K562 (cell line): Measurements from ENCODE around the gene CRX. TPM values are rescaled to one million over a fixed set of nuclear protein-coding genes. Genes with fewer than 3 reads are reported as not detected.

Experiments used
- EP300 ChIP-seq: IDR thresholded peaks from 2 replicates; pipeline ENCODE4 v1.6.1; 2012; ENCODE audit warnings: low read length, improper control_type of control experiment
- ESRRA ChIP-seq: fragments of 450-650 bp; IDR thresholded peaks from 2 replicates; pipeline ENCODE4 v1.6.1; 2014; ENCODE audit warnings: low read depth, mild to moderate bottlenecking, moderate library complexity, borderline replicate concordance
- MEIS2 ChIP-seq: fragments of 450-650 bp; IDR thresholded peaks from 2 replicates; pipeline ENCODE4 v1.6.1; 2014; ENCODE audit warnings: mild to moderate bottlenecking; ENCODE audit not compliant: partially characterized antibody
- MTA2 ChIP-seq: fragments of 450-650 bp; IDR thresholded peaks from 2 replicates; pipeline ENCODE4 v1.6.1; 2016; ENCODE audit warnings: low read depth
- NFYB ChIP-seq: IDR thresholded peaks from 2 replicates; pipeline ENCODE4 v1.6.1; 2011; ENCODE audit warnings: mild to moderate bottlenecking, moderate library complexity; ENCODE audit not compliant: insufficient read length; ENCODE audit errors: extremely low read depth
- NR2C1 ChIP-seq, 2 experiments: fragments of 450-650 bp; IDR thresholded peaks; 2 replicates each; pipeline ENCODE4 v1.6.1; 2017; ENCODE audit warnings: mild to moderate bottlenecking in 2 of 2, antibody characterized with exemption in 1 of 2, inconsistent platforms in 1 of 2, missing compliant biosample characterization in 1 of 2, missing genetic modification characterization in 1 of 2
- SIRT6 ChIP-seq: IDR thresholded peaks from one replicate; pipeline ENCODE4 v1.6.1; 2012; ENCODE audit warnings: low read depth, mild to moderate bottlenecking, control low read depth, inconsistent platforms, low read length, moderate library complexity
- SMARCA5 ChIP-seq: fragments of 450-650 bp; IDR thresholded peaks from 2 replicates; pipeline ENCODE4 v1.6.1; 2016
- SPI1 ChIP-seq: IDR thresholded peaks from 2 replicates; pipeline ENCODE4 v1.6.1; 2011; ENCODE audit warnings: low read depth, low read length, control low read depth, borderline replicate concordance
- ZFX ChIP-seq: sonication (generic); formaldehyde crosslinking; IDR thresholded peaks from 2 replicates; pipeline ENCODE4 v1.8.0; 2022; ENCODE audit warnings: mild to moderate bottlenecking, missing genetic modification reagents, moderate library complexity
- ZSCAN29 ChIP-seq: fragments of 450-650 bp; IDR thresholded peaks from 2 replicates; pipeline ENCODE4 v1.6.1; 2017
- polyA plus RNA-seq, 8 experiments: library from polyadenylated mRNA; depleted of rRNA in 4 of 8; stranded (reverse) in 5 of 8; unstranded in 3 of 8; fragments of >200 nt; fragmentation: Nextera tagmentation in 2 of 8; fragmentation: Illumina TruSeq in 1 of 8; extraction: Ambion mirVana in 2 of 8; extraction: Trizol in 1 of 8; gene quantifications; 2 replicates each; pipeline versions ENCODE4 v1.2.1 to v1.2.3, GENCODE V29; 2011 to 2014; ENCODE audit warnings: inconsistent platforms in 1 of 8, missing spikeins in 1 of 8
- total RNA-seq, 7 experiments: library from RNA; depleted of rRNA in 6 of 7; stranded (reverse); fragments of >200 nt in 6 of 7; fragmentation: Illumina TruSeq in 2 of 7; extraction: Trizol in 2 of 7; gene quantifications; 2 replicates each; pipeline versions ENCODE4 v1.2.1 to v1.2.3, GENCODE V29; 2011 to 2021; ENCODE audit warnings: low replicate concordance in 1 of 7
- TF ChIP-seq, protein P1 (sequence below), 2 experiments: fragments of 200-800 bp in 1 of 2; sonication (Bioruptor generic) in 1 of 2; sonication (generic) in 1 of 2; formaldehyde crosslinking in 1 of 2; IDR thresholded peaks in 1 of 2; conservative IDR thresholded peaks in 1 of 2; 2 replicates each; pipeline versions ENCODE4 v1.5.0 to v1.6.1; 2016 to 2020; ENCODE audit warnings: missing compliant biosample characterization in 1 of 2, missing genetic modification characterization in 1 of 2, missing genetic modification reagents in 1 of 2
- TF ChIP-seq, protein P2 (sequence below): fragments of 200-800 bp; sonication (Bioruptor generic); IDR thresholded peaks from 2 replicates; pipeline ENCODE4 v1.6.1; 2016; ENCODE audit warnings: missing genetic modification characterization, missing compliant biosample characterization
- TF ChIP-seq, protein P3 (sequence below): fragments of 250-450 bp; sonication (Bioruptor Pico); IDR thresholded peaks from 2 replicates; pipeline ENCODE4 v1.4.0; 2020; ENCODE audit warnings: mild to moderate bottlenecking, moderate library complexity, borderline replicate concordance
- TF ChIP-seq, protein P4 (sequence below): IDR thresholded peaks from 2 replicates; pipeline ENCODE4 v1.6.1; 2011; ENCODE audit not compliant: insufficient read length; ENCODE audit errors: extremely low read depth

The CRX gene
- total and polyA plus RNA-seq, 9 of the 15 experiments (the other 6 are each of a cell fraction or from before 2014, with no cell fraction given) = 0.01 TPM; not detected in 8

GRCh38 chr19:47891923-47892666 is 70.4 kb downstream of the CRX start (continued):
- TF ChIP-seq, protein P1, sequence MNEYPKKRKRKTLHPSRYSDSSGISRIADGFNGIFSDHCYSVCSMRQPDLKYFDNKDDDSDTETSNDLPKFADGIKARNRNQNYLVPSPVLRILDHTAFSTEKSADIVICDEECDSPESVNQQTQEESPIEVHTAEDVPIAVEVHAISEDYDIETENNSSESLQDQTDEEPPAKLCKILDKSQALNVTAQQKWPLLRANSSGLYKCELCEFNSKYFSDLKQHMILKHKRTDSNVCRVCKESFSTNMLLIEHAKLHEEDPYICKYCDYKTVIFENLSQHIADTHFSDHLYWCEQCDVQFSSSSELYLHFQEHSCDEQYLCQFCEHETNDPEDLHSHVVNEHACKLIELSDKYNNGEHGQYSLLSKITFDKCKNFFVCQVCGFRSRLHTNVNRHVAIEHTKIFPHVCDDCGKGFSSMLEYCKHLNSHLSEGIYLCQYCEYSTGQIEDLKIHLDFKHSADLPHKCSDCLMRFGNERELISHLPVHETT (CRISPR knock-in tag; conservative IDR thresholded peaks at IDR 0.05 in 1 of 2, IDR thresholded peaks at IDR 0.05 in 1 of 2) = peak in 1 of 2 experiments; percentile 95; a peak in 2 of 4 replicates
- peak; percentile 80 for TF ChIP-seq NR2C1 (IDR thresholded peaks at IDR 0.05)
- peak; percentile 90 for TF ChIP-seq NR2C1 (tag; IDR thresholded peaks at IDR 0.05)
- peak; percentile 99 for TF ChIP-seq MTA2
- TF ChIP-seq ZSCAN29 = no peak
- peak; percentile 83 for TF ChIP-seq NFYB
- TF ChIP-seq ESRRA = peak; percentile 88
- TF ChIP-seq, protein P2, sequence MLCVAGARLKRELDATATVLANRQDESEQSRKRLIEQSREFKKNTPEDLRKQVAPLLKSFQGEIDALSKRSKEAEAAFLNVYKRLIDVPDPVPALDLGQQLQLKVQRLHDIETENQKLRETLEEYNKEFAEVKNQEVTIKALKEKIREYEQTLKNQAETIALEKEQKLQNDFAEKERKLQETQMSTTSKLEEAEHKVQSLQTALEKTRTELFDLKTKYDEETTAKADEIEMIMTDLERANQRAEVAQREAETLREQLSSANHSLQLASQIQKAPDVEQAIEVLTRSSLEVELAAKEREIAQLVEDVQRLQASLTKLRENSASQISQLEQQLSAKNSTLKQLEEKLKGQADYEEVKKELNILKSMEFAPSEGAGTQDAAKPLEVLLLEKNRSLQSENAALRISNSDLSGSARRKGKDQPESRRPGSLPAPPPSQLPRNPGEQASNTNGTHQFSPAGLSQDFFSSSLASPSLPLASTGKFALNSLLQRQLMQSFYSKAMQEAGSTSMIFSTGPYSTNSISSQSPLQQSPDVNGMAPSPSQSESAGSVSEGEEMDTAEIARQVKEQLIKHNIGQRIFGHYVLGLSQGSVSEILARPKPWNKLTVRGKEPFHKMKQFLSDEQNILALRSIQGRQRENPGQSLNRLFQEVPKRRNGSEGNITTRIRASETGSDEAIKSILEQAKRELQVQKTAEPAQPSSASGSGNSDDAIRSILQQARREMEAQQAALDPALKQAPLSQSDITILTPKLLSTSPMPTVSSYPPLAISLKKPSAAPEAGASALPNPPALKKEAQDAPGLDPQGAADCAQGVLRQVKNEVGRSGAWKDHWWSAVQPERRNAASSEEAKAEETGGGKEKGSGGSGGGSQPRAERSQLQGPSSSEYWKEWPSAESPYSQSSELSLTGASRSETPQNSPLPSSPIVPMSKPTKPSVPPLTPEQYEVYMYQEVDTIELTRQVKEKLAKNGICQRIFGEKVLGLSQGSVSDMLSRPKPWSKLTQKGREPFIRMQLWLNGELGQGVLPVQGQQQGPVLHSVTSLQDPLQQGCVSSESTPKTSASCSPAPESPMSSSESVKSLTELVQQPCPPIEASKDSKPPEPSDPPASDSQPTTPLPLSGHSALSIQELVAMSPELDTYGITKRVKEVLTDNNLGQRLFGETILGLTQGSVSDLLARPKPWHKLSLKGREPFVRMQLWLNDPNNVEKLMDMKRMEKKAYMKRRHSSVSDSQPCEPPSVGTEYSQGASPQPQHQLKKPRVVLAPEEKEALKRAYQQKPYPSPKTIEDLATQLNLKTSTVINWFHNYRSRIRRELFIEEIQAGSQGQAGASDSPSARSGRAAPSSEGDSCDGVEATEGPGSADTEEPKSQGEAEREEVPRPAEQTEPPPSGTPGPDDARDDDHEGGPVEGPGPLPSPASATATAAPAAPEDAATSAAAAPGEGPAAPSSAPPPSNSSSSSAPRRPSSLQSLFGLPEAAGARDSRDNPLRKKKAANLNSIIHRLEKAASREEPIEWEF (CRISPR knock-in tag) = peak; percentile 97
- no peak for TF ChIP-seq SMARCA5
- TF ChIP-seq MEIS2 = peak; percentile 69
- TF ChIP-seq, protein P3, sequence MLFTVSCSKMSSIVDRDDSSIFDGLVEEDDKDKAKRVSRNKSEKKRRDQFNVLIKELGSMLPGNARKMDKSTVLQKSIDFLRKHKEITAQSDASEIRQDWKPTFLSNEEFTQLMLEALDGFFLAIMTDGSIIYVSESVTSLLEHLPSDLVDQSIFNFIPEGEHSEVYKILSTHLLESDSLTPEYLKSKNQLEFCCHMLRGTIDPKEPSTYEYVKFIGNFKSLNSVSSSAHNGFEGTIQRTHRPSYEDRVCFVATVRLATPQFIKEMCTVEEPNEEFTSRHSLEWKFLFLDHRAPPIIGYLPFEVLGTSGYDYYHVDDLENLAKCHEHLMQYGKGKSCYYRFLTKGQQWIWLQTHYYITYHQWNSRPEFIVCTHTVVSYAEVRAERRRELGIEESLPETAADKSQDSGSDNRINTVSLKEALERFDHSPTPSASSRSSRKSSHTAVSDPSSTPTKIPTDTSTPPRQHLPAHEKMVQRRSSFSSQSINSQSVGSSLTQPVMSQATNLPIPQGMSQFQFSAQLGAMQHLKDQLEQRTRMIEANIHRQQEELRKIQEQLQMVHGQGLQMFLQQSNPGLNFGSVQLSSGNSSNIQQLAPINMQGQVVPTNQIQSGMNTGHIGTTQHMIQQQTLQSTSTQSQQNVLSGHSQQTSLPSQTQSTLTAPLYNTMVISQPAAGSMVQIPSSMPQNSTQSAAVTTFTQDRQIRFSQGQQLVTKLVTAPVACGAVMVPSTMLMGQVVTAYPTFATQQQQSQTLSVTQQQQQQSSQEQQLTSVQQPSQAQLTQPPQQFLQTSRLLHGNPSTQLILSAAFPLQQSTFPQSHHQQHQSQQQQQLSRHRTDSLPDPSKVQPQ (CRISPR knock-in tag) = peak; percentile 28; the same call in 1 of the 2 replicates
- no peak for TF ChIP-seq SPI1
- TF ChIP-seq SIRT6 = no peak
- peak; percentile 99 for TF ChIP-seq EP300
- TF ChIP-seq, protein P4, sequence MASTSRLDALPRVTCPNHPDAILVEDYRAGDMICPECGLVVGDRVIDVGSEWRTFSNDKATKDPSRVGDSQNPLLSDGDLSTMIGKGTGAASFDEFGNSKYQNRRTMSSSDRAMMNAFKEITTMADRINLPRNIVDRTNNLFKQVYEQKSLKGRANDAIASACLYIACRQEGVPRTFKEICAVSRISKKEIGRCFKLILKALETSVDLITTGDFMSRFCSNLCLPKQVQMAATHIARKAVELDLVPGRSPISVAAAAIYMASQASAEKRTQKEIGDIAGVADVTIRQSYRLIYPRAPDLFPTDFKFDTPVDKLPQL = no peak
- 0 out of 2 replicates have a peak, but pooled peaks have one; percentile 35 for TF ChIP-seq ZFX (CRISPR knock-in tag)
